Caco-2 (cell line): ENCODE results near the gene AMZ2. TPM values are rescaled to one million over a fixed set of nuclear protein-coding genes. Genes with fewer than 3 reads are reported as not detected.

Experiments used
- BruUV-seq: library from RNA; stranded (reverse); fragments of 400-500 nt; replicated peaks from 2 replicates; lab custom pipeline; 2021; lab: Mats Ljungman, UMichigan
- CTCF ChIA-PET: fragments of 300-600 bp; sonication (Branson Sonifier 250); formaldehyde crosslinking; loops from one replicate; lab custom pipeline; 2022; ENCODE audit warnings: antibody characterized with exemption; lab: Charles Lee
- POLR2A ChIA-PET: fragments of 300-600 bp; sonication (Branson Sonifier 250); formaldehyde crosslinking; loops from one replicate; lab custom pipeline; 2022; ENCODE audit warnings: antibody characterized with exemption; lab: Charles Lee
- DNase-seq, 2 experiments: peaks; one replicate each; pipeline versions ENCODE4 v3.0.0 to v3.0.0-alpha.2; 2020 to 2022
- H3K27me3 ChIP-seq: replicated peaks from 2 replicates; pipeline ENCODE4 v1.6.0; 2011; ENCODE audit warnings: low read length; ENCODE audit not compliant: control insufficient read depth, insufficient read depth
- H3K36me3 ChIP-seq: 2 replicates; pipeline ENCODE4 v1.5.1; 2011; ENCODE audit warnings: low read length; ENCODE audit not compliant: control insufficient read depth, insufficient read depth
- H3K4me1 ChIP-seq: fragments of 250-450 bp; sonication (Bioruptor Pico); 2 replicates; pipeline ENCODE4 v1.5.1; 2020; ENCODE audit warnings: mild to moderate bottlenecking
- H3K4me3 ChIP-seq: 2 replicates; pipeline ENCODE4 v1.5.1; 2011; ENCODE audit warnings: low read depth, mild to moderate bottlenecking, control low read depth, low read length
- H3K9me3 ChIP-seq: fragments of 250-450 bp; sonication (Bioruptor Pico); 2 replicates; pipeline ENCODE4 v1.5.1; 2020; ENCODE audit warnings: mild to moderate bottlenecking, moderate library complexity
- H3K27ac Mint-ChIP-seq: one replicate; pipeline ENCODE4 v1.8.0; 2022; ENCODE audit warnings: mixed read lengths; ENCODE audit not compliant: unreplicated experiment
- H3K27me3 Mint-ChIP-seq: one replicate; pipeline ENCODE4 v1.8.0; 2022; ENCODE audit warnings: mixed read lengths; ENCODE audit not compliant: insufficient read depth, unreplicated experiment
- H3K36me3 Mint-ChIP-seq: one replicate; pipeline ENCODE4 v1.8.0; 2022; ENCODE audit warnings: mild to moderate bottlenecking, mixed read lengths; ENCODE audit not compliant: insufficient read depth, unreplicated experiment
- H3K4me1 Mint-ChIP-seq: one replicate; pipeline ENCODE4 v1.8.0; 2022; ENCODE audit warnings: low read depth, mixed read lengths; ENCODE audit not compliant: unreplicated experiment
- H3K4me3 Mint-ChIP-seq: one replicate; pipeline ENCODE4 v1.8.0; 2022; ENCODE audit warnings: mild to moderate bottlenecking, moderate library complexity, mixed read lengths; ENCODE audit not compliant: unreplicated experiment
- H3K9me3 Mint-ChIP-seq: one replicate; pipeline ENCODE4 v1.8.0; 2022; ENCODE audit warnings: mixed read lengths; ENCODE audit not compliant: unreplicated experiment
- CTCF ChIP-seq, 2 experiments: fragments of 200-600 bp in 1 of 2; IDR thresholded peaks; 1 replicate in 1 of 2; 2 replicates in 1 of 2; pipeline versions ENCODE4 v1.5.1 to v1.8.0; 2011 to 2022; ENCODE audit warnings: antibody characterized with exemption in 1 of 2, control low read depth in 1 of 2, inconsistent platforms in 1 of 2, low read depth in 1 of 2, low read length in 1 of 2, mild to moderate bottlenecking in 1 of 2, moderate library complexity in 1 of 2; ENCODE audit not compliant: insufficient read depth in 1 of 2, severe bottlenecking in 1 of 2, unreplicated experiment in 1 of 2
- intact Hi-C: fragments of 100-400 bp; cut with micrococcal nuclease; formaldehyde crosslinking; loops from one replicate; pipeline ENCODE4 v1.10.0; 2022; ENCODE audit not compliant: unreplicated experiment
- total RNA-seq: library from RNA; stranded (reverse); gene quantifications from 2 replicates; pipeline ENCODE4 v1.2.3, GENCODE V29; 2022

Gene AMZ2
- total RNA-seq, 1 experiment from 2014 or later = 60.2 TPM

- no peak overlapping the region for H3K27ac Mint-ChIP-seq
- no peaks in the 10 kb centered on the region for H3K27me3 ChIP-seq
Observed at GRCh38 chr17:68294196-68294555, 46.3 kb downstream of the AMZ2 start.

GRCh38 chr17:68294617-68295016 lies 46.8 kb downstream of the AMZ2 start:
- H3K27ac Mint-ChIP-seq = no peak overlapping the region
- intact Hi-C loops = no loop called here
- no peaks in the 10 kb centered on the region for H3K9me3 Mint-ChIP-seq
- H3K4me1 Mint-ChIP-seq = peaks cover 8% of the 10 kb centered on the region
- no peaks in the 10 kb centered on the region for H3K36me3 ChIP-seq
- peaks cover 3% of the 10 kb centered on the region for H3K27me3 Mint-ChIP-seq
- no TSS peak for BruUV-seq
- ChIA-PET CTCF (no interaction called here), POLR2A (no interaction called here)
- peaks cover 6% of the 10 kb centered on the region; the same call in 1 of the 2 replicates for H3K4me1 ChIP-seq
- H3K4me3 Mint-ChIP-seq = no peak overlapping the region
- no peak overlapping the region for H3K4me3 ChIP-seq
- H3K36me3 Mint-ChIP-seq = peaks cover 5% of the 10 kb centered on the region
- no peaks in the 10 kb centered on the region for H3K27me3 ChIP-seq
- TF ChIP-seq CTCF (IDR thresholded peaks at IDR 0.05; ENCODE audit: insufficient read depth in 1 of 2, low read depth in 1 of 2, low read length in 1 of 2, severe bottlenecking in 1 of 2, unreplicated experiment in 1 of 2) = no peak
- no peak for DNase-seq
- H3K9me3 ChIP-seq = no peaks in the 10 kb centered on the region

More at GRCh38 chr17:68294196-68294555, 46.3 kb downstream of the AMZ2 start:
- no peak for DNase-seq
- Histone ChIP-seq H3K4me1 (peaks cover 6% of the 10 kb centered on the region; the same call in 1 of the 2 replicates), H3K9me3 (no peaks in the 10 kb centered on the region), H3K36me3 (no peaks in the 10 kb centered on the region), H3K4me3 (no peak overlapping the region)
- Mint-ChIP-seq H3K36me3 (peaks cover 5% of the 10 kb centered on the region), H3K9me3 (no peaks in the 10 kb centered on the region), H3K27me3 (peaks cover 3% of the 10 kb centered on the region), H3K4me1 (peaks cover 8% of the 10 kb centered on the region), H3K4me3 (no peak overlapping the region)
- CTCF ChIA-PET = no interaction called here
- intact Hi-C loops = no loop called here
- POLR2A ChIA-PET = no interaction called here
- TF ChIP-seq CTCF (IDR thresholded peaks at IDR 0.05; ENCODE audit: insufficient read depth in 1 of 2, low read depth in 1 of 2, low read length in 1 of 2, severe bottlenecking in 1 of 2, unreplicated experiment in 1 of 2) = no peak
- no TSS peak for BruUV-seq

- POLR2A ChIA-PET = no interaction called here
- Mint-ChIP-seq H3K9me3 (no peaks in the 10 kb centered on the region), H3K27me3 (peaks cover 3% of the 10 kb centered on the region), H3K4me1 (peaks cover 8% of the 10 kb centered on the region), H3K4me3 (no peak overlapping the region), H3K36me3 (peaks cover 5% of the 10 kb centered on the region), H3K27ac (no peak overlapping the region)
- H3K4me1 ChIP-seq = peaks cover 6% of the 10 kb centered on the region; the same call in 1 of the 2 replicates
- no peak for DNase-seq
- TF ChIP-seq CTCF (IDR thresholded peaks at IDR 0.05; ENCODE audit: insufficient read depth in 1 of 2, low read depth in 1 of 2, low read length in 1 of 2, severe bottlenecking in 1 of 2, unreplicated experiment in 1 of 2) = no peak
- no peaks in the 10 kb centered on the region for H3K27me3 ChIP-seq
- no peaks in the 10 kb centered on the region for H3K36me3 ChIP-seq
- intact Hi-C loops = no loop called here
- H3K9me3 ChIP-seq = no peaks in the 10 kb centered on the region
- no TSS peak for BruUV-seq
- CTCF ChIA-PET = no interaction called here
- no peak overlapping the region for H3K4me3 ChIP-seq
Observed at GRCh38 chr17:68295086-68295485, 47.2 kb downstream of the AMZ2 start.
